Ishikawa (cell line): ENCODE data around the gene WSCD1.

Experiments used
- CREB1 ChIP-seq: IDR thresholded peaks from 2 replicates; pipeline ENCODE4 v1.6.1; 2012; ENCODE audit warnings: low read depth
- EP300 ChIP-seq: IDR thresholded peaks from 2 replicates; pipeline ENCODE4 v1.6.1; 2012; ENCODE audit warnings: borderline replicate concordance
- MAX ChIP-seq: IDR thresholded peaks from 2 replicates; pipeline ENCODE4 v1.6.1; 2012
- NFIC ChIP-seq: IDR thresholded peaks from 2 replicates; pipeline ENCODE4 v1.6.1; 2012
- REST ChIP-seq: IDR thresholded peaks from 2 replicates; pipeline ENCODE4 v1.6.1; 2012; ENCODE audit warnings: low read depth, mild to moderate bottlenecking
- TEAD4 ChIP-seq: IDR thresholded peaks from 2 replicates; pipeline ENCODE4 v1.6.1; 2012
- ZBTB7A ChIP-seq: IDR thresholded peaks from 2 replicates; pipeline ENCODE4 v1.6.1; 2012; ENCODE audit warnings: low read depth

GRCh38 chr17:6077752-6078151 is 7.6 kb downstream of the WSCD1 start:
- TF ChIP-seq NFIC = no peak
- no peak for TF ChIP-seq EP300
- no peak for TF ChIP-seq REST
- TF ChIP-seq MAX = no peak
- TF ChIP-seq TEAD4 = no peak
- TF ChIP-seq CREB1 = no peak
- no peak for TF ChIP-seq ZBTB7A
